GM13976 (cell line): ENCODE results near the gene DSG3.

ENCODE experiments used
- DNase-seq: peaks from one replicate; pipeline ENCODE4 v3.0.0; 2012; ENCODE audit warnings: low spot score
- CTCF ChIP-seq: IDR thresholded peaks from 2 replicates; pipeline ENCODE4 v1.5.1; 2012; ENCODE audit warnings: borderline replicate concordance, mild to moderate bottlenecking; ENCODE audit not compliant: insufficient read depth; ENCODE audit errors: extremely low read depth, missing control alignments, control extremely low read depth
- in situ Hi-C: fragments of 300-500 bp; cut with MboI; formaldehyde crosslinking; loops from one replicate; pipeline ENCODE4 v1.12.0; 2022; ENCODE audit warnings: low sequenced_read_pairs, mixed read lengths, inconsistent platforms; ENCODE audit not compliant: unreplicated experiment

DSG3 gene

DNA sequence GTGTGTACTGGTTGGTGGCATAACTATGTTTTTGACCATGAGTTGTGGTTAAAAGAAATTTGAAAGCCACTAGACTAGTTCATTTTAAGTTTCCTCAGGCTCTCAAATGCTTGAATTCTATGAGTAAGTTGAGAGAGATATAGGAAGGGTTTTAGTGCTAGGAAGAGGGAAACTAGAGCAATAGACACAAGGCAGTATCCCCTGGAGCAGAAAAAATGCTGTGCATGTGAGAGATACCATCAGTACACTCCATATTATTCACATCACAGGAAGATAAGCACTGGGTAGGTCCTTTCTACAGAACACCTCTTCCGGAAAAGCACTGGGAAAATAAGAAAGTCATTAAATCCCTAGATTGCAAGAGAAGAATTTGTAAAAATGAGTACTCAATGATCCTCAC is 19.3 kb upstream of the DSG3 start:
- in situ Hi-C loops = loop anchor here (10.0 kb wide), 1 partner anchor 117 kb away; no protein-coding TSS in a partner anchor

DNA sequence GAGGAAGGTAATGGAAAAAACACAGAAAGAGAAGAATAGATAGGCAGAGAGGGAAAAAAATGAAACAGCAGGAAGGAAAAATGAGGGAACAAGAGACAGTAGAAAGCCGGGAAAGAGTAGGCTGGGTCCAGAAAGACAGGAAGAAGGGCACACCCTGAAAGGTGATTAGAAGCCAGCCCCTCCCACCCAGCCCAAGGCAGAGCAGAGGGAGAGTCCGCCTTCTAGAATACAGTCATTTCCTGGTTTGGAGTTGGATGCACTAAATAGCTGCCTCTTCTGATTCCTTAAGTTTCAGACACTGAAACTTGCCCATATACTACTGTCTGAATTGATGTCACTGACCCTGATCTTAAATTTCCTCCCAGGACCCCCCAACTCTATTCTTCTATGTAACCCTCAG is 17.9 kb upstream of the DSG3 start:
- in situ Hi-C loops = loop anchor here (10.0 kb wide), 1 partner anchor 115 kb away; no protein-coding TSS in a partner anchor
- no peak for DNase-seq
- no peak for TF ChIP-seq CTCF

More for the DNA sequence above, 19.3 kb upstream of the DSG3 start:
- TF ChIP-seq CTCF = no peak
- no peak for DNase-seq

DNA sequence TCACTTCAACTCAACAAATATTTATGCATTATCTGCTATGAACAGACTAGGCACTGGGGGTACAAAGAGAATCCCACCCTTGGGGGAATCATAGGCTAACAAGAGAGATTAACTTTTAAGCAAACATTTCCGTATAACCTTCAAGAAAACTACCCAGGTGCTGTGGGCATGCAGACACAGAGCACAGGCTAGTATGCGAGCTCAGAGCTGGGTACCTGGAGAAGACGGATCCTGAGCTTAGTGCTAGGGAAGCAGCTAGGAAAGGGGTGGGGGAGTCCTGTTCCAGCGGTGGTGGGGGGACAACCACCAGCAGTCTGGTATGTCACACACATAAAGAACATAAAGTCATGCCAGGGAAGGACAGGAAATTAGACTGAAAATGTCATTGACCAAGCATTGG is 17.5 kb upstream of the DSG3 start:
- in situ Hi-C loops = no loop called here
- no peak for TF ChIP-seq CTCF
- DNase-seq = no peak

DNA sequence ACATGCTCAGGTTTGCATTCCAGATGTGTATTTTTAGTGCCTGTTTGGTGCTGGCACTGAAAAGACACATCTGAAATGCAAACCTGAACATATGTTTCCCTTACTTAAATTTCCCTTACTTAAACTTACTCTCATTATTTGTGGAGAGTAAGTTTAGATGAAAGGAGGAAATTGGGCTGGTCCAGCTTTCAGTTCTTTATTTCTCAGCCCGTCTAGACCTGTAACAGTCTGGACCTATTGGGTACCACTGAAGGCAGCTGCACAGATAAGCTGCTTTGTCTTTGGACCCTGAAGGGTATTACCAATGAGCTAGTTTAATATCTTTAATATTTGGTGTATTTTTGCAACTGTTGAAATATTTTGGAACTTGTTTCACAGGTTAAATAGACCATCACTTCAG is 17.0 kb upstream of the DSG3 start:
- no peak for DNase-seq
- in situ Hi-C loops = no loop called here
- no peak for TF ChIP-seq CTCF

- TF ChIP-seq CTCF = no peak
- in situ Hi-C loops = no loop called here
- DNase-seq = no peak
Observed at GRCh38 chr18:31432316-31432715, 15.2 kb upstream of the DSG3 start.

- no peak for DNase-seq
- no peak for TF ChIP-seq CTCF
- in situ Hi-C loops = no loop called here
Observed at GRCh38 chr18:31436825-31437224, 10.7 kb upstream of the DSG3 start.

DNA sequence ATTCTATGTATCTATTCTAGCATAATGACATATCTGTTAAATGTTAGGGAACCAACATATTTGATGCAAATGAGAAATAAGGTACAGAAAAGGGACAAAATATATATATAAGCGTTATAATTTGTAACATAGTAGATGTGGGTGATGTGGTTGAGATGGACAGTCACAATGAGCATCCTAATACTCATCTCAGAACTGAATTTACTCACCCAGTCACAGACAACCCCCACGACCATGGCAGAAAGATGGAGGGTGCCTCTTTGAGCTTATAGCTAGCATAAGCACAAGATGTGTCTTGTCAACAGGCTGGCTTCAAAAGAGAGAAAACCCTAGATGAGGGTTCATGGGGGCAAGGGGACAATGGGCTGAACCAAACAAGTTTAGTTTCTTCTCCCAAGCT is 9.1 kb upstream of the DSG3 start:
- DNase-seq = peak; percentile 31
- no peak for TF ChIP-seq CTCF
- in situ Hi-C loops = no loop called here
